ENCODE results near the gene DEDD. TPM values are rescaled to one million over a fixed set of nuclear protein-coding genes. Genes with fewer than 3 reads are reported as not detected.
A peak's percentile ranks its signal among the peaks of the same experiment; 100 is the strongest.

Gene DEDD
- total and polyA plus RNA-seq, 9 donors = 16.8 to 48.1 (median 40.3) TPM

DNA sequence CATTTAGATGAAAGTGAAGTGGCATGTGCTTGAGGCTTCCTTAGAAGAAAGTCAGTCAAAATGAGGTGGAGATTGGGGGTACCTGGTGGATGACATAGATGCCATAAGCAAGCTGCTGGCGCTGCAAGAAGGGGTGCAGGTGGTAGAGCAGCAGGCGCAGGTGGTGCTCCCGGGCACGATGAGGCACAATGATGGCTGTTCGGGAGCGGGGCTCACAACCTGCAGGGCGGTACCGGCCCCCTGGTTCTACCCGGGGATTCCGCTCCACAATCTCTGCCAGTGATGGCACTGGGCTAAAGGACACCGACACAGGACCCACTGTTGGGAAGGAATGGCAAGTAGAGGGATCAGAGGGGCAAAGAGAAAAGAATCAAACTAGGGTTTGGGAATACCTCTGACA is 42.4 kb upstream of the DEDD start:
- no peak for DNase-seq
- WGBS (ENCODE audit: insufficient coverage) = 93% methylated on average over 11 of the region's 11 CpGs
- no peak overlapping the region for H3K4me3 ChIP-seq (ENCODE audit: low read length)
- H3K36me3 ChIP-seq (ENCODE audit: control insufficient read depth, insufficient read depth, low read length) = peaks cover 55% of the 10 kb centered on the region
- H3K27ac ChIP-seq (ENCODE audit: low read length) = no peak overlapping the region
- H3K9me3 ChIP-seq (replicated peaks; ENCODE audit: control insufficient read depth, low read depth, low read length) = no peaks in the 10 kb centered on the region
- no peaks in the 10 kb centered on the region for H3K27me3 ChIP-seq (ENCODE audit: control insufficient read depth, insufficient read depth, low read length)
- H3K4me1 ChIP-seq (ENCODE audit: control insufficient read depth, insufficient read depth, low read length) = peaks cover 25% of the 10 kb centered on the region

DNA sequence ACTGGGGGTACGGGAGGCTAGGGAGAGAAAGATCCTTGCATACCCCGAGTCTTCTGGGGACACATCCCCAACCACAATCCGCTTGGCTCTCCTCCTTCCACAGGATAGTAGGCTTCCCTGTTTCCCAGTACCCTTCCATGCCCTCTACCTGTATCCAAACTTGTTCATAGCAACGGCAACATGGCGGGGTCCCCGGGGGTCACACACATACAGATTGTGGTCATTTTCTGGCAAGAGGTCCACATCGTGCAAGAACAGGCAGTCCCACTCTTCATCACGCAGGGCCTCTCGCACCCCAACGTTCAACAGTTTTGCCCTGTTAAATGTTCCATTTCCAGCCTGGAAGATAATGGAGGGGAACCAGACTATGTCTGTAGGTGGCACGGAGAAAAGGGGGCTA is 41.2 kb upstream of the DEDD start:
- peaks cover 25% of the 10 kb centered on the region for H3K4me1 ChIP-seq (ENCODE audit: control insufficient read depth, insufficient read depth, low read length)
- peaks cover 65% of the 10 kb centered on the region for H3K36me3 ChIP-seq (ENCODE audit: control insufficient read depth, insufficient read depth, low read length)
- no peak for DNase-seq
- no peak overlapping the region for H3K4me3 ChIP-seq (ENCODE audit: low read length)
- 97% methylated on average over 8 of the region's 11 CpGs for WGBS (ENCODE audit: insufficient coverage)
- H3K27me3 ChIP-seq (ENCODE audit: control insufficient read depth, insufficient read depth, low read length) = no peaks in the 10 kb centered on the region
- H3K27ac ChIP-seq (ENCODE audit: low read length) = no peak overlapping the region
- H3K9me3 ChIP-seq (replicated peaks; ENCODE audit: control insufficient read depth, low read depth, low read length) = no peaks in the 10 kb centered on the region

DNA sequence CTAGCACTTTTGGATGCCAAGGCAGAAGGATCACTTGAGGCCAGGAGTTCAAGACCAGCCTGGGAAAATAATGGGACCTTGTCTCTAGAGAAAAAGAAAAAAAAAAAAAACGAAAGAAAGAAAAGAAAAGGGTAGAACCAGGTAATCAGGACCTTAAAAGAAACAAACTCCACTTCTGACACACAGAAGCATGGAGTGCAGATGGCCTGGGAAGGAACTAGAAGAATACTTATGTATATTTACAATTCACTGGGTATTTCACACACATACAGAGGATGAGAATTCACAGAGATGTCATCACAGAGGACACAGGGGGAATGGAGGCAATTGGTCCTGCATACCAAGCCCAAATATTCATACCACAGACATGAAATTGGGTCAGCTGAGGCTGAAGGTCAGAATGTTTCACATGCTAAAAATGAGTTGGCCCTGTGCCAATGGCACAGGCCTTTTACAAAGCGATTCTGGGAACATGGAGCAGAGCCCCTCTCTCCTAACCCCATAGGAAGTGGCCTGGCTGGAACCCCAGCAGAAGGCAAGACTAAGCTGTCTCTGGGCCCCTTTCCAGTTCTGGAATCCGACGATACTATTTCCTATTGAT is 40.4 kb upstream of the DEDD start:
- Histone ChIP-seq H3K27ac (ENCODE audit: low read length) (no peak overlapping the region), H3K4me3 (ENCODE audit: low read length) (no peak overlapping the region), H3K36me3 (ENCODE audit: control insufficient read depth, insufficient read depth, low read length) (peaks cover 70% of the 10 kb centered on the region), H3K9me3 (replicated peaks; ENCODE audit: control insufficient read depth, low read depth, low read length) (no peaks in the 10 kb centered on the region), H3K4me1 (ENCODE audit: control insufficient read depth, insufficient read depth, low read length) (peaks cover 25% of the 10 kb centered on the region), H3K27me3 (ENCODE audit: control insufficient read depth, insufficient read depth, low read length) (no peaks in the 10 kb centered on the region)
- 20% methylated on average over 1 of the region's 4 CpGs for WGBS (ENCODE audit: insufficient coverage)
- peak; percentile 72 for DNase-seq

DNA sequence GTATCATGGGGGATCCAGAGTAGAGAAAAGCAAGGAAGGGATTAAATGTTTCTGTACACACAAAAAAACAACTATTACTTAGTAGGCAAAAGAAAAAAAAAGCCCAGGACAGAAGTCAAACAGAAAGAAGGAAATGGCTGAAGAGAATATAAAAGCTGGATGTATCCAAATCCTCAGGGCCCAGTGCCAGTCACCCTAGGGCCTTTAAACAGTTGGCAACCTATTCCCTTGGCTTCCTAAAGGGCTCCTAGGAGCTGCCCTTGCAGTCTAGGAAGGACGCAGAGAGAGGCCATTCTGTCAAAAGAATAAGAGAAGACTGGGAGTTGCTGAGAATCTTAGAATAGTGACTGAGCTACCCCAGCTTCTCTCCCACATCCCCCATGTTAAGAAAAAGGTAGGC is 39.9 kb upstream of the DEDD start:
- no peak overlapping the region for H3K4me3 ChIP-seq (ENCODE audit: low read length)
- no peak for DNase-seq
- no peaks in the 10 kb centered on the region for H3K27me3 ChIP-seq (ENCODE audit: control insufficient read depth, insufficient read depth, low read length)
- H3K27ac ChIP-seq (ENCODE audit: low read length) = no peak overlapping the region
- no peaks in the 10 kb centered on the region for H3K9me3 ChIP-seq (replicated peaks; ENCODE audit: control insufficient read depth, low read depth, low read length)
- H3K4me1 ChIP-seq (ENCODE audit: control insufficient read depth, insufficient read depth, low read length) = peaks cover 22% of the 10 kb centered on the region
- H3K36me3 ChIP-seq (ENCODE audit: control insufficient read depth, insufficient read depth, low read length) = peaks cover 71% of the 10 kb centered on the region
- WGBS (ENCODE audit: insufficient coverage) = no CpG with 5 or more reads among the region's 1 CpG

DNA sequence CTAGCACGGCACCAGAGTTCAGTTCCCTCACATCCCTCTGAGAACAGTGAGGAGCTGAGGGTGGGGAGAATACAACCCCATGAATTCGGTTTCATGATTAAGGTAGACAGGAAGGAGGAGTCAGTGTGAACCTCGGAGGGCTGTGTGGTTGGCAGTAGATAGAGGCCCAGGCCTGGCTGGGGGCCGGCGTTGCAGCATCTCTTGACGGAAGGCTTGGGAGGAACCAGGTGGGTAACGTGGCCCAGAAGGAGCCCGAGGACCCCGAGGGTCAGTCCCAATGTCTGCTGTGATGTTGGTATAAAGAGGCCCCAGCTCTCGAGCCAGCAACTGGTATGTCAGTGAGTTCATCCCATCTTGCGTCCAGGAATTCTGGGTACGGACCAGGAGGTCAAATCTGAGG is 39.2 kb upstream of the DEDD start:
- Histone ChIP-seq H3K9me3 (replicated peaks; ENCODE audit: control insufficient read depth, low read depth, low read length) (no peaks in the 10 kb centered on the region), H3K36me3 (ENCODE audit: control insufficient read depth, insufficient read depth, low read length) (peaks cover 71% of the 10 kb centered on the region), H3K4me3 (ENCODE audit: low read length) (no peak overlapping the region), H3K27ac (ENCODE audit: low read length) (no peak overlapping the region), H3K27me3 (ENCODE audit: control insufficient read depth, insufficient read depth, low read length) (no peaks in the 10 kb centered on the region), H3K4me1 (ENCODE audit: control insufficient read depth, insufficient read depth, low read length) (peaks cover 27% of the 10 kb centered on the region)
- WGBS (ENCODE audit: insufficient coverage) = 87% methylated on average over 10 of the region's 12 CpGs
- DNase-seq = no peak

DNA sequence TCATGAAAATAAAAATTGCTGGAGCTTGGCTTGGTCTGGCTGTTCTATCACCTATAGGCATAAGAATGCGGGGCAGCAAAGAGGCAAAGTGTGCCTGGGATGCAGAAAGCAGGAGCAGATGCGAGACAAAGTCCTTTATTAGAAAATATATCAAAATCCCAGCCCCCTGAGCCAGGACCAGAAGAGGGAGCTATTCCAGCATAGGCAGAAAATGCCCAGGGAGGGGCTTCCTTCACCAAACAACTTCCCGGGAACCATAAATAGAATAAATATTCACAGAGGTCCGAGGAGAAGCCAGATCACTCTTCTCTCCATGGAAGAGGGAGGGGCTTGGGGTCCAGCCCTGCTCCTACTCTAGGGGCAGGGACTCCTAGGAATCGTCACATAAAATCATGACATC is 38.7 kb upstream of the DEDD start:
- WGBS (ENCODE audit: insufficient coverage) = no CpG with 5 or more reads among the region's 5 CpGs
- Histone ChIP-seq H3K36me3 (ENCODE audit: control insufficient read depth, insufficient read depth, low read length) (peaks cover 70% of the 10 kb centered on the region), H3K4me1 (ENCODE audit: control insufficient read depth, insufficient read depth, low read length) (peaks cover 24% of the 10 kb centered on the region), H3K27me3 (ENCODE audit: control insufficient read depth, insufficient read depth, low read length) (no peaks in the 10 kb centered on the region), H3K27ac (ENCODE audit: low read length) (no peak overlapping the region), H3K9me3 (replicated peaks; ENCODE audit: control insufficient read depth, low read depth, low read length) (no peaks in the 10 kb centered on the region), H3K4me3 (ENCODE audit: low read length) (no peak overlapping the region)
- no peak for DNase-seq

DNA sequence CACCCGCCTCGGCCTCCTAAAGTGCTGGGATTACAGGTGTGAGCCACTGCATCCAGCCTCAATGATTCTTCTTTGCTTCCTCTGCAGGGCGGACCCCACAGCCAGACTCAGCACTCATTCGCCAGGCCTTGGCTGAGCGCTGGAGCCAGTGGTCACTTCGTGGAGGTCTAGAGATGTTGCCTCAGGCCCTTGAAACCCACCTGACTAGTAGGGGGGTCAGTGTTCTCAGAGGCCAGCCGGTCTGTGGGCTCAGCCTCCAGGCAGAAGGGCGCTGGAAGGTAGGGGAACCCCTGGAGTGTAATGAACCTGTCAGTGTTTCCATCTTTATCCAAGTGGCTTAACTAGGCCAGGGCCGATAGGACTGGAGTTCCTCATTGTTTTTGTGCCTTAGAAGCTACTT is 36.4 kb upstream of the DEDD start:
- Histone ChIP-seq H3K9me3 (replicated peaks; ENCODE audit: control insufficient read depth, low read depth, low read length) (no peaks in the 10 kb centered on the region), H3K36me3 (ENCODE audit: control insufficient read depth, insufficient read depth, low read length) (peaks cover 63% of the 10 kb centered on the region), H3K27ac (ENCODE audit: low read length) (no peak overlapping the region), H3K4me1 (ENCODE audit: control insufficient read depth, insufficient read depth, low read length) (peaks cover 33% of the 10 kb centered on the region), H3K4me3 (ENCODE audit: low read length) (no peak overlapping the region), H3K27me3 (ENCODE audit: control insufficient read depth, insufficient read depth, low read length) (no peaks in the 10 kb centered on the region)
- DNase-seq = no peak
- WGBS (ENCODE audit: insufficient coverage) = 90% methylated on average over 8 of the region's 9 CpGs

DNA sequence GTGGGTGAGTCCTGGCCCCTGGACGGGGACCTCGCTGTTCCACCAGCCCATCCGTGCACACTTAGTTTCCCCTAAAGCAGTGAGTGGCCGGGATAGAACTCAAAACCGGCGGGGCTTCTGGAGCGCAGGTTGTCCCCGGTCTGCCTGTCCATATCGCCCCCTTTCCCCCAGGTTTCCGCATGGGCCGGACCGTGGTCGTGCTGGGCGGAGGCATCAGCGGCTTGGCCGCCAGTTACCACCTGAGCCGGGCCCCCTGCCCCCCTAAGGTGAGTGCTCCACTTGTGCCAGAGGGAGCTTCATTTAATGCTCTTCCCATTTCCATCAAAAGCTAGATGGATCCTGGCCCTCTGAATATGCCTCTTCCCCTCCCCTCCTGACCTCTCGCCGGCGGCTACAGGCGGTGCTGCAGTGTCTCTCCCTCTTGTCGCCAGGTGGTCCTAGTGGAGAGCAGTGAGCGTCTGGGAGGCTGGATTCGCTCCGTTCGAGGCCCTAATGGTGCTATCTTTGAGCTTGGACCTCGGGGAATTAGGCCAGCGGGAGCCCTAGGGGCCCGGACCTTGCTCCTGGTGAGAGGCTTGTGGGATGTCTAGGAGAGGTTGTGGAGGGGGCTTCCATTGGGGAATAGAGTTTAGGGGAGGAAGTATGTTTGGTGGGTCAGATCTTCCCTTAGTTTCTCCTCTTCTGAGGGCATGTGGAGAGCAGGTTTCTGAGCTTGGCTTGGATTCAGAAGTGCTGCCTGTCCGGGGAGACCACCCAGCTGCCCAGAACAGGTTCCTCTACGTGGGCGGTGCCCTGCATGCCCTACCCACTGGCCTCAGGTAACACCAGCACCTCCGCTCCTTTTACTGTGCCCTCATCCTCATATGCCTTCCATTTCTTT is 34.4 kb upstream of the DEDD start:
- Histone ChIP-seq H3K27me3 (ENCODE audit: control insufficient read depth, insufficient read depth, low read length) (no peaks in the 10 kb centered on the region), H3K36me3 (ENCODE audit: control insufficient read depth, insufficient read depth, low read length) (peaks cover 62% of the 10 kb centered on the region), H3K9me3 (replicated peaks; ENCODE audit: control insufficient read depth, low read depth, low read length) (no peaks in the 10 kb centered on the region), H3K4me3 (ENCODE audit: low read length) (peak overlapping the region; percentile 78), H3K27ac (ENCODE audit: low read length) (peak overlapping the region; percentile 92), H3K4me1 (ENCODE audit: control insufficient read depth, insufficient read depth, low read length) (peaks cover 21% of the 10 kb centered on the region)
- DNase-seq = peak; percentile 21
- WGBS (ENCODE audit: insufficient coverage) = under 1% methylated on average over 30 of the region's 33 CpGs

DNA sequence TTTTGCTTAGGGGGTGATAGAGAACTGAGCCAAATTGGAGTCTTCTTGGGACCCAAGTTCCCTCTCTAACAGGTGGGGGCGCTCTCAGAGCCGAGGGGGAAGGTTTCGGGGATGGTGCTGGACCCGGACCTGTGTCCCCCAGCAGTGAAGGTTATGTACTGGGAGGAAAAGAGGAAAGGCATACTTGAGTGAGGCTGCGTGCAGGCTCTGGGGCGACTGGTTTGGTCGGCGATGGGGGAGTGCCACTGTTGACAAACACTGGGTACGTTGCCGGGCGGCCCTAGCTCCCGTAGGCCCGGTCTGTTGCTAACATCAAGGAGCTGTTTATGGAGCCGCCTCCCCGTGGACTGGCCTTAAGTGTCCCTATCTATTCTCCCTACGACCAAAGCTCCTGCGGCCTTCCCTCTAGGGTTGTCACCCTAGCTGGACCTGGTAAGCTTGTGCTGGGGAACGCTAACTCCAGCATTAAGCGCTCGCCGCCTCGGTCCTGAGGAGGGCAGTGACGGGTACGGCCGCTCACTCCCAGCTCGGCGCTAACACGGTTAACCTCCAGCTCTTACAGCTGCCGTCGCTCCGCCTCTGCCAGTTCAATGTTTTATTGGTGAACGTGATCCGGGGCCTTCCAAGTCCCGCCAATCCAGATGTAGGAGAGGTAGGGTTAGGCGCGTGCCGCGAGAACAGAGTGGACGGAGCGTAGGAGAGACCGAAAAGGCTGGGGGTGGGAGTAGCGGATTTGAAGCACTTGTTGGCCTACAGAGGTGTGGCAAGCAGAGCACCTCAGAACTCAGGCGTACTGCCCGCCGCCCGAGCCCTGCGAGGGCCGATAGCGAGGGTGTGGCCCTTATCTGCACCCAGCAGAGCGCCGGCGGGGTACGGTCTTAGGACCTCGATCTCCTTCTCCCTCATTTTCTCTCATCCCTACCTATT is 33.5 kb upstream of the DEDD start, which contains the start of gene PPOX:
PPOX (plus strand) TSS at position 685 of the 927 bp plus-strand sequence. CDS start 422 bp downstream, outside the sequence.
- DNase-seq = peak; percentile 100
- Histone ChIP-seq H3K36me3 (ENCODE audit: control insufficient read depth, insufficient read depth, low read length) (peaks cover 61% of the 10 kb centered on the region), H3K9me3 (replicated peaks; ENCODE audit: control insufficient read depth, low read depth, low read length) (no peaks in the 10 kb centered on the region), H3K27me3 (ENCODE audit: control insufficient read depth, insufficient read depth, low read length) (no peaks in the 10 kb centered on the region), H3K4me3 (ENCODE audit: low read length) (peak within 1 kb of the TSS; percentile 78), H3K27ac (ENCODE audit: low read length) (peak within 1 kb of the TSS; percentile 92), H3K4me1 (ENCODE audit: control insufficient read depth, insufficient read depth, low read length) (peaks cover 25% of the 10 kb centered on the region)
- WGBS (ENCODE audit: insufficient coverage) = 1% methylated on average over 43 of the region's 54 CpGs

Data from muscle of leg (tissue), 11 donors.